ENCODE data around the gene RPL35A. TPM values are rescaled to one million over a fixed set of nuclear protein-coding genes. Genes with fewer than 3 reads are reported as not detected.

The RPL35A gene
- total RNA-seq, 1 experiment from 2014 or later, result 720 TPM

- DNase-seq (ENCODE audit: low spot score), result no peak
These were observed 46.9 kb downstream of the RPL35A start for GRCh38 chr3:197996855-197997254.

DNA sequence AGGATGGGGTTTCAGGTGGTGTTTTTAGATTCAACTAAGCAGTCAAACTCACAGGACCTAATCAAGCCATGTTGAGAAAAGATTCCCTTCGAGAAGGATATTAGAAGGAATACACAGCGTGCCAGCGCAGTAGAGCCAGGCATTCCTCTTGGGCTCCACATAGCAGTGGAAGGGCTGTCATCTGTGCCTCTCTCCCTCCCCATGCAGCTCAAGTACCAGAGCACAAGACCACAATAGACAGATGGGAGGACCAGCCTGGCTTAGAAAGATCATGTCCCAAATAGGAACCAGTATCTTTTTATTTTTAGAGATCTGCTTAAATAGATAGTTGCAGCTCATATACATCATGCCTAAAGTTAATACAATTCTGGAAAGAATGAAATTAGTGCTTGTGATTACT lies 47.9 kb downstream of the RPL35A start:
- no peak for DNase-seq (ENCODE audit: low spot score)

Other genes starting within 250 kb of the RPL35A start
- 27.0 and 42.2 TPM in 2 replicates for gene RUBCN, start 213.3 kb upstream of the RPL35A start, total RNA-seq (2014; rRNA removed; shearing (Covaris generic))
- 69.8 and 87.7 TPM in 2 replicates for gene FYTTD1, start 200.3 kb upstream of the RPL35A start, total RNA-seq (2014; rRNA removed; shearing (Covaris generic))
- 23.0 and 23.8 TPM in 2 replicates for gene LRCH3, start 158.9 kb upstream of the RPL35A start, total RNA-seq (2014; rRNA removed; shearing (Covaris generic))
- 3.5 and 5.7 TPM in 2 replicates for gene LMLN, start 10.0 kb downstream of the RPL35A start, total RNA-seq (2014; rRNA removed; shearing (Covaris generic))